Ovary (tissue), 3 donors: ENCODE results near the gene PRMT3.

Experiments used
- CTCF ChIP-seq, 3 donors: fragments of 450-650 bp in 2 of 3; fragments of 200-600 bp in 1 of 3; IDR thresholded peaks; one replicate each; pipeline versions ENCODE4 v1.5.1 to v1.8.0; 2016 to 2022; ENCODE audit warnings: antibody characterized with exemption in 3 of 3, mild to moderate bottlenecking in 1 of 3
- POLR2A ChIP-seq: fragments of 450-650 bp; IDR thresholded peaks from one replicate; pipeline ENCODE4 v1.6.1; 2017; ENCODE audit warnings: antibody characterized with exemption, mild to moderate bottlenecking, moderate library complexity
- donor health status: DM: no; HTN: no; CAD: no.

- TF ChIP-seq CTCF (IDR thresholded peaks at IDR 0.05) (no peak), POLR2A (no peak)
These were observed 149.3 kb downstream of the PRMT3 start for GRCh38 chr11:20536784-20537183.
